Smooth muscle cell (in vitro differentiated cells): ENCODE data around the gene TDRD7. TPM values are rescaled to one million over a fixed set of nuclear protein-coding genes. Genes with fewer than 3 reads are reported as not detected.

Source experiments
- DNase-seq: peaks from one replicate; lab custom pipeline; 2025; ENCODE audit not compliant: unreplicated experiment; lab: John Stamatoyannopoulos, UW
- H2AFZ ChIP-seq: fragments of 200-600 bp; sonication (generic); 2 replicates; pipeline ENCODE4 v1.6.0; 2016; ENCODE audit warnings: antibody characterized with exemption, low read depth, mild to moderate bottlenecking
- H3F3A ChIP-seq: fragments of 200-600 bp; sonication (generic); 2 replicates; pipeline ENCODE4 v1.6.0; 2017; ENCODE audit warnings: antibody characterized with exemption, low read depth
- H3K27ac ChIP-seq: fragments of 200-600 bp; sonication (generic); 2 replicates; pipeline ENCODE4 v1.5.1; 2016; ENCODE audit warnings: low read depth, mild to moderate bottlenecking
- H3K27me3 ChIP-seq: fragments of 200-600 bp; sonication (generic); 2 replicates; pipeline ENCODE4 v1.6.1; 2016; ENCODE audit warnings: low read depth, mild to moderate bottlenecking
- H3K36me3 ChIP-seq: fragments of 200-600 bp; sonication (generic); 2 replicates; pipeline ENCODE4 v1.5.1; 2016; ENCODE audit warnings: low read depth
- H3K4me1 ChIP-seq: fragments of 200-600 bp; sonication (generic); 2 replicates; pipeline ENCODE4 v1.5.1; 2016; ENCODE audit warnings: low read depth
- H3K4me2 ChIP-seq: fragments of 200-600 bp; sonication (generic); 2 replicates; pipeline ENCODE4 v1.6.0; 2016; ENCODE audit warnings: mild to moderate bottlenecking
- H3K4me3 ChIP-seq: fragments of 200-600 bp; sonication (generic); 2 replicates; pipeline ENCODE4 v1.5.1; 2016; ENCODE audit warnings: mild to moderate bottlenecking
- H3K79me2 ChIP-seq: fragments of 200-600 bp; sonication (generic); 2 replicates; pipeline ENCODE4 v1.6.0; 2016; ENCODE audit warnings: low read depth, mild to moderate bottlenecking
- H3K9ac ChIP-seq: fragments of 200-600 bp; sonication (generic); 2 replicates; pipeline ENCODE4 v1.6.0; 2016; ENCODE audit warnings: low read depth
- H3K9me3 ChIP-seq: fragments of 200-600 bp; sonication (generic); replicated peaks from 2 replicates; pipeline ENCODE4 v1.5.1; 2016; ENCODE audit warnings: low read depth
- H4K20me1 ChIP-seq: fragments of 200-600 bp; sonication (generic); 2 replicates; pipeline ENCODE4 v1.6.0; 2016; ENCODE audit warnings: low read depth
- WGBS: methylation state at CpG from one replicate; pipeline ENCODE4 v1.1.7; 2016; ENCODE audit warnings: low lambda C conversion rate; 5-methylcytosine and 5-hydroxymethylcytosine counted together
- polyA plus RNA-seq: library from polyadenylated mRNA; unstranded; fragments of >200 nt; fragmentation: Nextera tagmentation; extraction: Ambion mirVana; gene quantifications from 2 replicates; pipeline ENCODE4 v1.2.1, GENCODE V29; 2016
- total RNA-seq: library from RNA; depleted of rRNA; stranded (reverse); fragments of >200 nt; gene quantifications from 2 replicates; pipeline ENCODE4 v1.2.3, GENCODE V29; 2014
- TF ChIP-seq, protein P1 (sequence below): fragments of 200-600 bp; sonication (generic); IDR thresholded peaks from 2 replicates; pipeline ENCODE4 v1.5.1; 2017; ENCODE audit warnings: borderline replicate concordance, mild to moderate bottlenecking, antibody characterized with exemption; ENCODE audit not compliant: insufficient read depth, poor library complexity, severe bottlenecking

The TDRD7 gene
- total and polyA plus RNA-seq, 2 experiments from 2014 or later = 1.5 to 3.4 TPM

DNA sequence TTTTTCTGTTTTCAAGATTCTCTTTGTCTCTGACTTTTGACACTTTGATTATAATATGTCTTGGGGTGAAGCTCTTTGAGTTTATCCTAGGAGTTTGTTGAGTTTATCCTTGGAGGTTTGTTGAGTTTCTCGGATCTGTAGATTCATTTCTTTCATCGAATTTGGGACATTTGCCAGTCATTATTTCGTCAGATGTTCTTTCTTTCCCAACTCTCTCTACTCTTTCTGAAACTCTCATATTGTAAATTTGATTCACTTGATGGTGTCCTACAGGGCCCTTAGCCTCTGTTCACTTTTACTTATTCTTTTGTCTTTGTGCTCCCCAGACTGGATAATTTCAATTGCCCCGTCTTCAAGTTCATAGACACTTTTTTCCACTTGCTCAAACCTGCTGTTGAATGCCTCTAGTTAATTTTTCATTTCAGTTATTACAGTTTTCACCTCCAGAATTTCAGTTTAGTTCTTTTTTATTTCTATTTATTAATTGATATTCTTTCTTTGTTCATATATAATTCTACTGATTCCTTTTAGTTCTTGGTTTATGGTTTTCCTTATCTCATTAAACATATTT, 8.1 kb upstream of the TDRD7 start:
- H4K20me1 ChIP-seq = no peaks in the 10 kb centered on the region
- no peak for DNase-seq
- H3K27me3 ChIP-seq = no peaks in the 10 kb centered on the region
- no peaks in the 10 kb centered on the region for H3K36me3 ChIP-seq
- WGBS = 90% methylated on average over 4 of the region's 4 CpGs
- H2AFZ ChIP-seq = no peak overlapping the region
- H3K4me3 ChIP-seq = peak overlapping the region; percentile 10
- no peaks in the 10 kb centered on the region for H3K79me2 ChIP-seq
- TF ChIP-seq, protein P1, sequence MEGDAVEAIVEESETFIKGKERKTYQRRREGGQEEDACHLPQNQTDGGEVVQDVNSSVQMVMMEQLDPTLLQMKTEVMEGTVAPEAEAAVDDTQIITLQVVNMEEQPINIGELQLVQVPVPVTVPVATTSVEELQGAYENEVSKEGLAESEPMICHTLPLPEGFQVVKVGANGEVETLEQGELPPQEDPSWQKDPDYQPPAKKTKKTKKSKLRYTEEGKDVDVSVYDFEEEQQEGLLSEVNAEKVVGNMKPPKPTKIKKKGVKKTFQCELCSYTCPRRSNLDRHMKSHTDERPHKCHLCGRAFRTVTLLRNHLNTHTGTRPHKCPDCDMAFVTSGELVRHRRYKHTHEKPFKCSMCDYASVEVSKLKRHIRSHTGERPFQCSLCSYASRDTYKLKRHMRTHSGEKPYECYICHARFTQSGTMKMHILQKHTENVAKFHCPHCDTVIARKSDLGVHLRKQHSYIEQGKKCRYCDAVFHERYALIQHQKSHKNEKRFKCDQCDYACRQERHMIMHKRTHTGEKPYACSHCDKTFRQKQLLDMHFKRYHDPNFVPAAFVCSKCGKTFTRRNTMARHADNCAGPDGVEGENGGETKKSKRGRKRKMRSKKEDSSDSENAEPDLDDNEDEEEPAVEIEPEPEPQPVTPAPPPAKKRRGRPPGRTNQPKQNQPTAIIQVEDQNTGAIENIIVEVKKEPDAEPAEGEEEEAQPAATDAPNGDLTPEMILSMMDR = no peak
- peaks cover 16% of the 10 kb centered on the region for H3K4me1 ChIP-seq
- no peaks in the 10 kb centered on the region for H3F3A ChIP-seq
- H3K9me3 ChIP-seq = no peaks in the 10 kb centered on the region
- no peak overlapping the region for H3K27ac ChIP-seq
- H3K4me2 ChIP-seq = no peak overlapping the region
- no peak overlapping the region for H3K9ac ChIP-seq

DNA sequence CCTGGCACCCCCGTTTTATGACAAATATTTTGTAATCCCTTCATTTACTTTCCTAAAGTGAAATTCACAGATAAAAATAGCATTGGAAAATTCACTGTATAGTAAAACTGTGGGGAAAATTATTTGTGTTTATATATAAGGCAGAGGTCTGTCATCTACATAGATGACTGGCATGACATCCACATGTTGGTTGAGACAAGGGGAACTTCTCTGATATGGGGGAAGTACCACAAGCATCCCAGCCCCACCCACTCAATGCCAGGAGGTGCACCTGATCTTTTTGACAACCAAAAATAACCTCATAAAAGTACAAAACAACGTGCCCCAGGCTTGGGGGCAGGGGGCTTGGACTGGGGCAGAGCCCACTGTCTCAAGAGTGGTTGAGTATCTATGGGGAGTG, 6.3 kb upstream of the TDRD7 start:
- Histone ChIP-seq H3K4me2 (no peak overlapping the region), H3K9ac (no peak overlapping the region), H4K20me1 (no peaks in the 10 kb centered on the region), H3K27ac (no peak overlapping the region), H3K27me3 (peaks cover 13% of the 10 kb centered on the region), H3K4me1 (peaks cover 16% of the 10 kb centered on the region), H3K79me2 (no peaks in the 10 kb centered on the region), H3K4me3 (no peak overlapping the region), H3F3A (no peaks in the 10 kb centered on the region), H3K36me3 (no peaks in the 10 kb centered on the region), H2AFZ (no peak overlapping the region), H3K9me3 (no peaks in the 10 kb centered on the region)
- TF ChIP-seq, protein P1 = no peak
- WGBS = 70% methylated on average over 2 of the region's 2 CpGs
- no peak for DNase-seq

DNA sequence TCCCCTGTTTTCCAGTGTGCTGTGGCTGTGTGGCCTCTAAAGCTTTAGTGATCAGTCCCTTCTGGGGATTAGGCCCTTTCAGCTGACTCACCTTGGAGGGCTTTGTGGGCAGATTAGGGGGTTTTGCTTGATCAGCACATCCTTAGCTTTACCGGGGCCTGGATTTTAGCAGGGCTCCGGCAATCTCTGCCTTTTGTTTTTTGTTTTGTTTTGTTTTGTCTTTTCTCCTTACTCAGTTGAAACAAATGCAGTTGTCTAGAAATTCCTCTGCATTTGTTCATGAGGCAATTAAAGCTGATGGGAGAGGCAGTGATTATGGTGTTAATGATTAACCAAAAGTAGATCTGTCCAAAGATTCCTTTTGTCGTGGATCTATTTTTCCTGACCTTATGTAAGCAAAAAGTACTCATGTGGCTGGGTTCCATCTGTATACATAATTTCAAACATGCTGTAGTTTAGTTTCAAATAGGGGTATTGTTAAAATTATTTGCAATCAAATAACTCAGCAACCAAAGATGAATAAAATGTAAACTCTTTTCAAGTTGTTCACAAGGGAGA, 5.2 kb upstream of the TDRD7 start:
- Histone ChIP-seq H3K79me2 (no peaks in the 10 kb centered on the region), H4K20me1 (no peaks in the 10 kb centered on the region), H3F3A (peaks cover 3% of the 10 kb centered on the region), H3K9me3 (no peaks in the 10 kb centered on the region), H3K27ac (no peak overlapping the region), H3K36me3 (no peaks in the 10 kb centered on the region), H3K4me2 (no peak overlapping the region), H3K4me1 (peaks cover 16% of the 10 kb centered on the region), H3K4me3 (no peak overlapping the region), H3K27me3 (peaks cover 14% of the 10 kb centered on the region), H3K9ac (no peak overlapping the region), H2AFZ (no peak overlapping the region)
- DNase-seq = no peak
- TF ChIP-seq, protein P1 = no peak
- 58% methylated on average over 3 of the region's 3 CpGs for WGBS

DNA sequence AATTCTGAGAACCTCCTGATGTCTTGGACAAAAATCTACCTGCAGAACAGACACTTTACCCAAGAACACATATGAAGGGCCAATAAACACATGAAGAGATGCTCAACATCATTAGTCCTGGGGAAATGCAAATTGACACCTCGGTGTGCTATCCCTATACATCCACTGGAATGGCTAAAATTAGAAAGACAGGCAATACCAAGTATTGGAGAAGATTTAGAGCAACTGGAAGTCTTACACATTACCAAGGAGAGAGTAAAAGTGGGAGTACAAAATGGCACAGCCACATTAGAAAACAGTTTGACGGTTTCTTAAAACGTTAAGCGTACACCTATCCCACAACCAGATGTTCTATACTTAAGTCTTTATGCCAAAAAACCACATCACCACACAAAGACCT, 3.3 kb upstream of the TDRD7 start:
- Histone ChIP-seq H3K4me1 (peaks cover 21% of the 10 kb centered on the region), H3K27me3 (peaks cover 14% of the 10 kb centered on the region), H3K9ac (no peak overlapping the region), H2AFZ (no peak overlapping the region), H3K9me3 (no peaks in the 10 kb centered on the region), H3K4me2 (no peak overlapping the region), H3K4me3 (no peak overlapping the region), H3K27ac (no peak overlapping the region), H3K79me2 (no peaks in the 10 kb centered on the region), H3F3A (peaks cover 8% of the 10 kb centered on the region), H3K36me3 (no peaks in the 10 kb centered on the region), H4K20me1 (no peaks in the 10 kb centered on the region)
- WGBS = 71% methylated on average over 4 of the region's 4 CpGs
- DNase-seq = no peak
- TF ChIP-seq, protein P1 = no peak
